Measurements from ENCODE around the gene BICDL1. TPM values are rescaled to one million over a fixed set of nuclear protein-coding genes. Genes with fewer than 3 reads are reported as not detected.

BICDL1 gene
- total RNA-seq, 1 experiment from 2014 or later: 3.6 TPM

- Histone ChIP-seq H3K4me3 (ENCODE audit: low read length) (no peak overlapping the region), H2AFZ (ENCODE audit: low read length) (no peak overlapping the region), H3K9me2 (replicated peaks; ENCODE audit: low read length) (no peaks in the 10 kb centered on the region), H3K9me3 (ENCODE audit: low read length) (no peaks in the 10 kb centered on the region), H3K27me3 (ENCODE audit: low read length) (no peaks in the 10 kb centered on the region), H3F3A (ENCODE audit: low read length, unreplicated experiment) (no peaks in the 10 kb centered on the region), H3K4me2 (ENCODE audit: low read length) (no peak overlapping the region), H3K9ac (ENCODE audit: low read length) (no peak overlapping the region), H3K27ac (ENCODE audit: low read length) (no peak overlapping the region), H3K36me3 (ENCODE audit: low read depth, low read length) (no peaks in the 10 kb centered on the region), H3K4me1 (ENCODE audit: insufficient read depth, low read length) (peaks cover 6% of the 10 kb centered on the region; the same call in 1 of the 2 replicates), H4K20me1 (ENCODE audit: low read length) (no peaks in the 10 kb centered on the region), H3K79me2 (ENCODE audit: low read length) (no peaks in the 10 kb centered on the region)
- intact Hi-C loops (cut with micrococcal nuclease): no loop called here
- BruUV-seq (replicated peaks): no TSS peak
- no peak for TF ChIP-seq EZH2phosphoT487 (IDR thresholded peaks at IDR 0.05; ENCODE audit: borderline replicate concordance, low read length)
- TF ChIP-seq EZH2 (IDR thresholded peaks at IDR 0.05; ENCODE audit: low read length, unreplicated experiment): no peak
- TF ChIP-seq, protein P1, sequence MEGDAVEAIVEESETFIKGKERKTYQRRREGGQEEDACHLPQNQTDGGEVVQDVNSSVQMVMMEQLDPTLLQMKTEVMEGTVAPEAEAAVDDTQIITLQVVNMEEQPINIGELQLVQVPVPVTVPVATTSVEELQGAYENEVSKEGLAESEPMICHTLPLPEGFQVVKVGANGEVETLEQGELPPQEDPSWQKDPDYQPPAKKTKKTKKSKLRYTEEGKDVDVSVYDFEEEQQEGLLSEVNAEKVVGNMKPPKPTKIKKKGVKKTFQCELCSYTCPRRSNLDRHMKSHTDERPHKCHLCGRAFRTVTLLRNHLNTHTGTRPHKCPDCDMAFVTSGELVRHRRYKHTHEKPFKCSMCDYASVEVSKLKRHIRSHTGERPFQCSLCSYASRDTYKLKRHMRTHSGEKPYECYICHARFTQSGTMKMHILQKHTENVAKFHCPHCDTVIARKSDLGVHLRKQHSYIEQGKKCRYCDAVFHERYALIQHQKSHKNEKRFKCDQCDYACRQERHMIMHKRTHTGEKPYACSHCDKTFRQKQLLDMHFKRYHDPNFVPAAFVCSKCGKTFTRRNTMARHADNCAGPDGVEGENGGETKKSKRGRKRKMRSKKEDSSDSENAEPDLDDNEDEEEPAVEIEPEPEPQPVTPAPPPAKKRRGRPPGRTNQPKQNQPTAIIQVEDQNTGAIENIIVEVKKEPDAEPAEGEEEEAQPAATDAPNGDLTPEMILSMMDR (conservative IDR thresholded peaks at IDR 0.05; ENCODE audit: low read depth, low read length): no peak
- ChIA-PET CTCF (no interaction called here), POLR2A (ENCODE audit: unreplicated experiment) (no interaction called here)
- DNase-seq (no peak), ATAC-seq (no peak)
These were observed 18.2 kb downstream of the BICDL1 start for GRCh38 chr12:120007272-120007671.

GRCh38 chr12:120010661-120011230, 21.7 kb downstream of the BICDL1 start:
- Histone ChIP-seq H3K79me2 (ENCODE audit: low read length) (no peaks in the 10 kb centered on the region), H4K20me1 (ENCODE audit: low read length) (no peaks in the 10 kb centered on the region), H2AFZ (ENCODE audit: low read length) (no peak overlapping the region), H3K4me3 (ENCODE audit: low read length) (no peak overlapping the region), H3K9ac (ENCODE audit: low read length) (no peak overlapping the region), H3K27me3 (ENCODE audit: low read length) (no peaks in the 10 kb centered on the region), H3K4me2 (ENCODE audit: low read length) (no peak overlapping the region), H3K4me1 (ENCODE audit: insufficient read depth, low read length) (peaks cover 15% of the 10 kb centered on the region), H3K9me2 (replicated peaks; ENCODE audit: low read length) (no peaks in the 10 kb centered on the region), H3K27ac (ENCODE audit: low read length) (no peak overlapping the region), H3K36me3 (ENCODE audit: low read depth, low read length) (no peaks in the 10 kb centered on the region), H3F3A (ENCODE audit: low read length, unreplicated experiment) (no peaks in the 10 kb centered on the region), H3K9me3 (ENCODE audit: low read length) (no peaks in the 10 kb centered on the region)
- ATAC-seq: no peak
- ChIA-PET POLR2A (ENCODE audit: unreplicated experiment) (no interaction called here), CTCF (no interaction called here)
- TF ChIP-seq EZH2 (IDR thresholded peaks at IDR 0.05; ENCODE audit: low read length, unreplicated experiment): no peak
- TF ChIP-seq, protein P1 (conservative IDR thresholded peaks at IDR 0.05; ENCODE audit: low read depth, low read length): no peak
- TF ChIP-seq EZH2phosphoT487 (IDR thresholded peaks at IDR 0.05; ENCODE audit: borderline replicate concordance, low read length): no peak
- DNase-seq: no peak
- no TSS peak for BruUV-seq (replicated peaks)
- intact Hi-C loops (cut with micrococcal nuclease): no loop called here

DNA sequence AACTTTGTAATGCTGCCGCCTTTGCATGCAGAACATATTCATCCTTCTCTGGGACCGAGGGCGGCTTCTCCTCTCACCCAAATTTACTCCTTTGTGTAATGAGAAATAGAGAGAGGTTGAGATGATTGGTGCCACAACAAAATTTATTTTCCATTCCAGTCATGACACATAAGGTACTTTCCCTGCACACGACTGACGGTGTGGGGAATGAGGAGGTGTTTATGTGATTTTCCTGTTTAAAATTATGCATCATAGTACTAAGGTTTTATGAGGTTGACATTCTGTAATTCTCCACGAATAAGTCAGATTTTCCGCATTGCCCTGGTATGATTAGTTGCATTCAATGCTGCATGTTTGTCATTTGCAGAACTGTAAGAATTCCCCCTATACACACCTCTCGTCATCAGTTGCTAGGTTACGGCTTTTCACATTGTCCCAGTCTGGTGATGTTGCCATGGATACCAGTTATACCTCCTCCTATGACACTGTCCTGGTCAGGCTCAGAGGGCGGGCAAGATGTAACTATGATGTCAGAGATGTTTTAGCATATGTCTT, 23.1 kb downstream of the BICDL1 start:
- no peak overlapping the region for H3K9ac ChIP-seq (ENCODE audit: low read length)
- no peaks in the 10 kb centered on the region for H3K9me2 ChIP-seq (replicated peaks; ENCODE audit: low read length)
- ATAC-seq (peak; percentile 80), DNase-seq (peak; percentile 70)
- no peaks in the 10 kb centered on the region for H3K36me3 ChIP-seq (ENCODE audit: low read depth, low read length)
- H2AFZ ChIP-seq (ENCODE audit: low read length): no peak overlapping the region
- CTCF ChIA-PET: no interaction called here
- H3K9me3 ChIP-seq (ENCODE audit: low read length): no peaks in the 10 kb centered on the region
- no peak overlapping the region for H3K4me2 ChIP-seq (ENCODE audit: low read length)
- no peak for TF ChIP-seq EZH2phosphoT487 (IDR thresholded peaks at IDR 0.05; ENCODE audit: borderline replicate concordance, low read length)
- no peak for TF ChIP-seq EZH2 (IDR thresholded peaks at IDR 0.05; ENCODE audit: low read length, unreplicated experiment)
- TF ChIP-seq, protein P1 (conservative IDR thresholded peaks at IDR 0.05; ENCODE audit: low read depth, low read length): no peak
- no peak overlapping the region for H3K27ac ChIP-seq (ENCODE audit: low read length)
- no TSS peak for BruUV-seq (replicated peaks)
- no peaks in the 10 kb centered on the region for H3F3A ChIP-seq (ENCODE audit: low read length, unreplicated experiment)
- intact Hi-C loops (cut with micrococcal nuclease): loop anchor here (1.0 to 2.0 kb wide), 4 partner anchors 23 to 75 kb away; partner anchors contain the start of gene BICDL1
- POLR2A ChIA-PET (ENCODE audit: unreplicated experiment): no interaction called here
- peaks cover 15% of the 10 kb centered on the region for H3K4me1 ChIP-seq (ENCODE audit: insufficient read depth, low read length)
- H3K79me2 ChIP-seq (ENCODE audit: low read length): no peaks in the 10 kb centered on the region
- no peaks in the 10 kb centered on the region for H4K20me1 ChIP-seq (ENCODE audit: low read length)
- H3K27me3 ChIP-seq (ENCODE audit: low read length): no peaks in the 10 kb centered on the region
- H3K4me3 ChIP-seq (ENCODE audit: low read length): no peak overlapping the region

Measured in PC-3 (cell line).